Keratinocyte (primary cell): Measurements from ENCODE around the gene ROR1.

Experiments used
- EZH2 ChIP-seq: IDR thresholded peaks from one replicate; pipeline ENCODE4 v1.6.1; 2012; ENCODE audit warnings: inconsistent platforms, mild to moderate bottlenecking, low read length, moderate library complexity
- TF ChIP-seq, protein P1 (sequence below), 3 experiments: IDR thresholded peaks in 1 of 3; conservative IDR thresholded peaks in 1 of 3; optimal IDR thresholded peaks in 1 of 3; 2 replicates in 2 of 3; 3 replicates in 1 of 3; pipeline versions ENCODE3 to v1.5.1; 2011; ENCODE audit warnings: low read length in 3 of 3, mild to moderate bottlenecking in 3 of 3, moderate library complexity in 2 of 3, control low read depth in 1 of 3, inconsistent platforms in 1 of 3; ENCODE audit not compliant: insufficient read depth in 2 of 3; ENCODE audit errors: extremely low read depth in 1 of 3

DNA sequence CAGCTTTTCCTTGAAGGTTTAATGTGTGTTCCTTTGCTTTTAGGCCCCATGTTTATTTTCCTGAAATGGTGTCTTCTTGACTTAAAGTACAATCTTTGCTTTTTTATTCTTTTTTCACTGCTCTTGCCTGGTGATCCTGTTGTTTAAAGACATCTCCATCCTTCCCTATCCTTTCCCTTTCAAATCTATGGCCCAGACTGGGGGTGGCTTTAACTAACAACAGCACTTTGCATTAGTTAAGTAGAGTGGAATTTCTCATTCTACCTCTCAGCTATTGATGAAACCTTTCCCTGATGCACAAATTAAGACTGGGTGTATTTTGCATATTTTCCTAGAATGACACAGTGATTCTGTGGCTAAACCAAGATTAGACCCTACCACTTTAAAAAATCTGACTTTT lies 84.3 kb downstream of the ROR1 start:
- TF ChIP-seq, protein P1, sequence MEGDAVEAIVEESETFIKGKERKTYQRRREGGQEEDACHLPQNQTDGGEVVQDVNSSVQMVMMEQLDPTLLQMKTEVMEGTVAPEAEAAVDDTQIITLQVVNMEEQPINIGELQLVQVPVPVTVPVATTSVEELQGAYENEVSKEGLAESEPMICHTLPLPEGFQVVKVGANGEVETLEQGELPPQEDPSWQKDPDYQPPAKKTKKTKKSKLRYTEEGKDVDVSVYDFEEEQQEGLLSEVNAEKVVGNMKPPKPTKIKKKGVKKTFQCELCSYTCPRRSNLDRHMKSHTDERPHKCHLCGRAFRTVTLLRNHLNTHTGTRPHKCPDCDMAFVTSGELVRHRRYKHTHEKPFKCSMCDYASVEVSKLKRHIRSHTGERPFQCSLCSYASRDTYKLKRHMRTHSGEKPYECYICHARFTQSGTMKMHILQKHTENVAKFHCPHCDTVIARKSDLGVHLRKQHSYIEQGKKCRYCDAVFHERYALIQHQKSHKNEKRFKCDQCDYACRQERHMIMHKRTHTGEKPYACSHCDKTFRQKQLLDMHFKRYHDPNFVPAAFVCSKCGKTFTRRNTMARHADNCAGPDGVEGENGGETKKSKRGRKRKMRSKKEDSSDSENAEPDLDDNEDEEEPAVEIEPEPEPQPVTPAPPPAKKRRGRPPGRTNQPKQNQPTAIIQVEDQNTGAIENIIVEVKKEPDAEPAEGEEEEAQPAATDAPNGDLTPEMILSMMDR (optimal IDR thresholded peaks at IDR 0.05 in 1 of 3, IDR thresholded peaks at IDR 0.05 in 1 of 3, conservative IDR thresholded peaks at IDR 0.05 in 1 of 3; ENCODE audit: extremely low read depth in 1 of 3, insufficient read depth in 2 of 3, low read length in 3 of 3) = no peak
- TF ChIP-seq EZH2 = no peak
